WTC11 (cell line): Measurements from ENCODE around the gene METTL15. TPM values are rescaled to one million over a fixed set of nuclear protein-coding genes. Genes with fewer than 3 reads are reported as not detected.

Experiments used
- ATAC-seq: fragments of 200-7000 bp; cut with Tn5 transposase; 2 replicates; pipeline ENCODE4 v1.10.0; 2021; ENCODE audit warnings: mild to moderate bottlenecking, moderate library complexity
- CTCF ChIA-PET: fragments of 300-600 bp; sonication (Branson Sonifier 250); formaldehyde crosslinking; loops from one replicate; lab custom pipeline; 2021; ENCODE audit warnings: antibody characterized with exemption; lab: Charles Lee
- POLR2A ChIA-PET: fragments of 350-600 bp; sonication (Branson Sonifier 250); formaldehyde crosslinking; loops from one replicate; lab custom pipeline; 2021; ENCODE audit warnings: antibody characterized with exemption; lab: Charles Lee
- DNase-seq: peaks from one replicate; pipeline ENCODE4 v3.0.0; 2021; ENCODE audit warnings: low spot score
- H3K27ac Mint-ChIP-seq: 2 replicates; pipeline ENCODE4 v1.8.0; 2021; ENCODE audit warnings: mixed read lengths
- H3K27me3 Mint-ChIP-seq: 2 replicates; pipeline ENCODE4 v1.8.0; 2021; ENCODE audit warnings: low read depth, mild to moderate bottlenecking, moderate library complexity, mixed read lengths
- H3K36me3 Mint-ChIP-seq: 2 replicates; pipeline ENCODE4 v1.8.0; 2021; ENCODE audit warnings: mixed read lengths
- H3K4me1 Mint-ChIP-seq: 2 replicates; pipeline ENCODE4 v1.8.0; 2022; ENCODE audit warnings: mixed read lengths
- H3K4me3 Mint-ChIP-seq: 2 replicates; pipeline ENCODE4 v1.8.0; 2021; ENCODE audit warnings: mild to moderate bottlenecking, moderate library complexity, mixed read lengths
- H3K9me3 Mint-ChIP-seq: 2 replicates; pipeline ENCODE4 v1.8.0; 2021; ENCODE audit warnings: mixed read lengths
- ATF2 ChIP-seq: sonication (generic); formaldehyde crosslinking; IDR thresholded peaks from 2 replicates; pipeline ENCODE4 v1.8.1; 2022; ENCODE audit warnings: low read depth, missing genetic modification reagents, borderline replicate concordance
- CREM ChIP-seq: sonication (generic); formaldehyde crosslinking; IDR thresholded peaks from 2 replicates; pipeline ENCODE4 v1.8.1; 2022; ENCODE audit warnings: mild to moderate bottlenecking, missing genetic modification reagents, moderate library complexity
- E2F1 ChIP-seq: sonication (generic); formaldehyde crosslinking; IDR thresholded peaks from 2 replicates; pipeline ENCODE4 v1.8.0; 2022; ENCODE audit warnings: mild to moderate bottlenecking, missing genetic modification reagents
- E2F4 ChIP-seq: sonication (generic); formaldehyde crosslinking; IDR thresholded peaks from 2 replicates; pipeline ENCODE4 v1.8.1; 2022; ENCODE audit warnings: low read depth, mild to moderate bottlenecking, moderate library complexity, missing genetic modification reagents, borderline replicate concordance
- FOXP1 ChIP-seq: sonication (generic); formaldehyde crosslinking; IDR thresholded peaks from 2 replicates; pipeline ENCODE4 v1.8.0; 2022; ENCODE audit warnings: missing genetic modification reagents, mild to moderate bottlenecking, moderate library complexity, borderline replicate concordance
- HMGA2 ChIP-seq: fragments of 250-450 bp; sonication (Bioruptor Pico); IDR thresholded peaks from 2 replicates; pipeline ENCODE4 v1.4.0; 2021; ENCODE audit warnings: mild to moderate bottlenecking, moderate library complexity
- JAZF1 ChIP-seq: fragments of 250-450 bp; sonication (Bioruptor Pico); IDR thresholded peaks from 2 replicates; pipeline ENCODE4 v1.9.0; 2021; ENCODE audit warnings: moderate library complexity, mild to moderate bottlenecking, inconsistent platforms
- NR1H2 ChIP-seq: sonication (generic); formaldehyde crosslinking; IDR thresholded peaks from 2 replicates; pipeline ENCODE4 v1.9.0; 2021; ENCODE audit warnings: mild to moderate bottlenecking, moderate library complexity, missing genetic modification reagents
- RORB ChIP-seq: fragments of 250-450 bp; sonication (Bioruptor Pico); IDR thresholded peaks from 2 replicates; pipeline ENCODE4 v1.9.0; 2021; ENCODE audit warnings: mild to moderate bottlenecking
- SMAD4 ChIP-seq: sonication (generic); formaldehyde crosslinking; IDR thresholded peaks from 2 replicates; pipeline ENCODE4 v1.8.0; 2022; ENCODE audit warnings: mild to moderate bottlenecking, missing genetic modification reagents
- TCF7 ChIP-seq: sonication (generic); formaldehyde crosslinking; IDR thresholded peaks from 2 replicates; pipeline ENCODE4 v1.8.0; 2022; ENCODE audit warnings: mild to moderate bottlenecking, low read depth, missing genetic modification reagents, moderate library complexity
- ZMAT4 ChIP-seq: fragments of 250-450 bp; sonication (Bioruptor Pico); IDR thresholded peaks from 2 replicates; pipeline ENCODE4 v1.9.0; 2021; ENCODE audit warnings: mild to moderate bottlenecking
- ZNF138 ChIP-seq: sonication (generic); formaldehyde crosslinking; conservative IDR thresholded peaks from 2 replicates; pipeline ENCODE4 v1.8.1; 2022; ENCODE audit warnings: mild to moderate bottlenecking, moderate library complexity, missing genetic modification reagents
- ZNF219 ChIP-seq: sonication (generic); formaldehyde crosslinking; IDR thresholded peaks from 2 replicates; pipeline ENCODE4 v1.8.0; 2023; ENCODE audit warnings: missing genetic modification reagents, mild to moderate bottlenecking, borderline replicate concordance
- ZNF671 ChIP-seq: fragments of 250-450 bp; sonication (Bioruptor Pico); IDR thresholded peaks from 2 replicates; pipeline ENCODE4 v1.8.0; 2021; ENCODE audit warnings: mild to moderate bottlenecking
- total RNA-seq: library from RNA; stranded (reverse); gene quantifications from 3 replicates; pipeline ENCODE4 v1.2.3, GENCODE V29; 2021
- TF ChIP-seq, protein P1 (sequence below): sonication (generic); formaldehyde crosslinking; IDR thresholded peaks from 2 replicates; pipeline ENCODE4 v1.8.1; 2023; ENCODE audit warnings: mild to moderate bottlenecking, missing genetic modification reagents, moderate library complexity
- TF ChIP-seq, protein P2 (sequence below): fragments of 250-450 bp; sonication (Bioruptor Pico); IDR thresholded peaks from 2 replicates; pipeline ENCODE4 v1.9.0; 2021; ENCODE audit warnings: mild to moderate bottlenecking
- TF ChIP-seq, protein P3 (sequence below): fragments of 250-450 bp; sonication (Bioruptor Pico); conservative IDR thresholded peaks from 2 replicates; pipeline ENCODE4 v1.9.0; 2021; ENCODE audit warnings: mild to moderate bottlenecking
- TF ChIP-seq, protein P4 (sequence below): sonication (generic); formaldehyde crosslinking; conservative IDR thresholded peaks from 2 replicates; pipeline ENCODE4 v1.8.1; 2023; ENCODE audit warnings: mild to moderate bottlenecking, low read depth, missing genetic modification reagents, moderate library complexity
- TF ChIP-seq, protein P5 (sequence below): sonication (generic); formaldehyde crosslinking; IDR thresholded peaks from 2 replicates; pipeline ENCODE4 v1.8.1; 2022; ENCODE audit warnings: mild to moderate bottlenecking, missing genetic modification reagents, moderate library complexity, borderline replicate concordance

METTL15 gene
- total RNA-seq, 1 experiment from 2014 or later, result 13.2 TPM

DNA sequence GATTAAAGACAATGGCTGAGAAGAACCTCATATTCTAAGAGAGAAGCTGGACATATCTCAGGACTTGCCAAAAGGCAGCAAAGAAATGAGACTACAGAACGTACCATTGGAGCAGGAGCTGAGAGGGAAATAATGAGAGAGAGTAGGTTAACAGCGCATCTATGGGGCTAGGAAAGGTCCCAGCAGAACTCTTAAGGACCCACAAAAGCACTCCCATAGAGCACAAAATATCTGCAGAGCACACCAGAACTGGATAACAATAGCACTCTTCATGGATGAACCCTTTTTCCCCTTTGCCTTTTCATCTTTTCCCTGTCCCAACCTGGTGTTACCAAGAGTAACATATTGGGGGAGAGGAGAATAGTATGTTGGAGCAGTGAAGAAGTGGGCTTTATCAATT is 245.8 kb downstream of the METTL15 start:
- H3K9me3 Mint-ChIP-seq, result no peaks in the 10 kb centered on the region
- CTCF ChIA-PET, result interaction anchor here (0.7 kb wide), 1 partner anchor 33 kb away, joined by 6 read pairs; no protein-coding TSS in a partner anchor
- H3K36me3 Mint-ChIP-seq, result no peaks in the 10 kb centered on the region
- no peak for DNase-seq
- no peaks in the 10 kb centered on the region for H3K27me3 Mint-ChIP-seq
- no peak for ATAC-seq
- POLR2A ChIA-PET, result no interaction called here
- H3K4me1 Mint-ChIP-seq, result no peaks in the 10 kb centered on the region
- H3K4me3 Mint-ChIP-seq, result no peak overlapping the region
- no peak for TF ChIP-seq E2F1
- no peak for TF ChIP-seq SMAD4 (CRISPR knock-in tag)
- TF ChIP-seq, protein P1, sequence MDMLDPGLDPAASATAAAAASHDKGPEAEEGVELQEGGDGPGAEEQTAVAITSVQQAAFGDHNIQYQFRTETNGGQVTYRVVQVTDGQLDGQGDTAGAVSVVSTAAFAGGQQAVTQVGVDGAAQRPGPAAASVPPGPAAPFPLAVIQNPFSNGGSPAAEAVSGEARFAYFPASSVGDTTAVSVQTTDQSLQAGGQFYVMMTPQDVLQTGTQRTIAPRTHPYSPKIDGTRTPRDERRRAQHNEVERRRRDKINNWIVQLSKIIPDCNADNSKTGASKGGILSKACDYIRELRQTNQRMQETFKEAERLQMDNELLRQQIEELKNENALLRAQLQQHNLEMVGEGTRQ (CRISPR knock-in tag), result no peak
- TF ChIP-seq HMGA2 (CRISPR knock-in tag), result no peak
- TF ChIP-seq ZNF219, result no peak
- no peak for TF ChIP-seq E2F4
- no peak for TF ChIP-seq ZNF138
- TF ChIP-seq ATF2 (CRISPR knock-in tag), result no peak
- TF ChIP-seq, protein P2, sequence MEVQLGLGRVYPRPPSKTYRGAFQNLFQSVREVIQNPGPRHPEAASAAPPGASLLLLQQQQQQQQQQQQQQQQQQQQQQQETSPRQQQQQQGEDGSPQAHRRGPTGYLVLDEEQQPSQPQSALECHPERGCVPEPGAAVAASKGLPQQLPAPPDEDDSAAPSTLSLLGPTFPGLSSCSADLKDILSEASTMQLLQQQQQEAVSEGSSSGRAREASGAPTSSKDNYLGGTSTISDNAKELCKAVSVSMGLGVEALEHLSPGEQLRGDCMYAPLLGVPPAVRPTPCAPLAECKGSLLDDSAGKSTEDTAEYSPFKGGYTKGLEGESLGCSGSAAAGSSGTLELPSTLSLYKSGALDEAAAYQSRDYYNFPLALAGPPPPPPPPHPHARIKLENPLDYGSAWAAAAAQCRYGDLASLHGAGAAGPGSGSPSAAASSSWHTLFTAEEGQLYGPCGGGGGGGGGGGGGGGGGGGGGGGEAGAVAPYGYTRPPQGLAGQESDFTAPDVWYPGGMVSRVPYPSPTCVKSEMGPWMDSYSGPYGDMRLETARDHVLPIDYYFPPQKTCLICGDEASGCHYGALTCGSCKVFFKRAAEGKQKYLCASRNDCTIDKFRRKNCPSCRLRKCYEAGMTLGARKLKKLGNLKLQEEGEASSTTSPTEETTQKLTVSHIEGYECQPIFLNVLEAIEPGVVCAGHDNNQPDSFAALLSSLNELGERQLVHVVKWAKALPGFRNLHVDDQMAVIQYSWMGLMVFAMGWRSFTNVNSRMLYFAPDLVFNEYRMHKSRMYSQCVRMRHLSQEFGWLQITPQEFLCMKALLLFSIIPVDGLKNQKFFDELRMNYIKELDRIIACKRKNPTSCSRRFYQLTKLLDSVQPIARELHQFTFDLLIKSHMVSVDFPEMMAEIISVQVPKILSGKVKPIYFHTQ (CRISPR knock-in tag), result no peak
- TF ChIP-seq, protein P3, sequence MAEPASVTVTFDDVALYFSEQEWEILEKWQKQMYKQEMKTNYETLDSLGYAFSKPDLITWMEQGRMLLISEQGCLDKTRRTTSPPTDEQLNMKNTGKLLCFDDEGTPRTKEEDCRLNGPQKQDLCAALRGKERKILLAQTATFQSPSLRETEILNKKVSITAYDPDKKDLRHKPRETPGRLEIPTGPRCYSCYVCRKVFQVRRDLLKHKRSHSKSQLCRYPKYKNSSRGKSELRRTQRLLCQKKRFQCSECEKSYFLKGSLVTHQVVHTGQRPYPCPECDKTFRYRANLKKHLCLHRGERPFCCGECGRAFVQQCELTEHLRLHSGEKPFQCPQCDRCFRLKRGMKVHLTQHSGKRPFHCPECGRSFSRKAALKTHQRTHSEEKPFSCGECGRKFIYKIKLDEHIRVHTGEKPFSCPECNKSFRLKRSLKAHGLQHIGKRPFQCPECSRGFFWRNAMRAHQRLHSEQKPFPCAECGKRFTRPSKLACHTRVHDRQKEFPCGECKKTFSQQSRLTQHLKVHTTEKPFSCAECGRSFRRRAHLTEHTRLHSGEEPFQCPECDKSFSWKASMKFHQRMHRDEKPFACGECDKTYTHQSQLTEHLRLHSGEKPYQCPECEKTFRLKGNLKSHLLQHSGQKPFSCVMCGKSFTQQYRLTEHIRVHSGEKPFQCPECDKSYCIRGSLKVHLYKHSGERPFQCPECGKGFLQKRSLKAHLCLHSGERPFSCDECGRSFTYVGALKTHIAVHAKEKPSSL (CRISPR knock-in tag), result no peak
- H3K27ac Mint-ChIP-seq, result no peak overlapping the region

GRCh38 chr11:28366549-28367346 is 258.6 kb downstream of the METTL15 start:
- no peak for DNase-seq
- Mint-ChIP-seq H3K27me3 (no peaks in the 10 kb centered on the region), H3K4me1 (no peaks in the 10 kb centered on the region), H3K36me3 (peaks cover 24% of the 10 kb centered on the region), H3K4me3 (no peak overlapping the region), H3K27ac (no peak overlapping the region), H3K9me3 (peaks cover 56% of the 10 kb centered on the region)
- no peak for ATAC-seq
- ChIA-PET CTCF (no interaction called here), POLR2A (no interaction called here)
- TF ChIP-seq, protein P4, sequence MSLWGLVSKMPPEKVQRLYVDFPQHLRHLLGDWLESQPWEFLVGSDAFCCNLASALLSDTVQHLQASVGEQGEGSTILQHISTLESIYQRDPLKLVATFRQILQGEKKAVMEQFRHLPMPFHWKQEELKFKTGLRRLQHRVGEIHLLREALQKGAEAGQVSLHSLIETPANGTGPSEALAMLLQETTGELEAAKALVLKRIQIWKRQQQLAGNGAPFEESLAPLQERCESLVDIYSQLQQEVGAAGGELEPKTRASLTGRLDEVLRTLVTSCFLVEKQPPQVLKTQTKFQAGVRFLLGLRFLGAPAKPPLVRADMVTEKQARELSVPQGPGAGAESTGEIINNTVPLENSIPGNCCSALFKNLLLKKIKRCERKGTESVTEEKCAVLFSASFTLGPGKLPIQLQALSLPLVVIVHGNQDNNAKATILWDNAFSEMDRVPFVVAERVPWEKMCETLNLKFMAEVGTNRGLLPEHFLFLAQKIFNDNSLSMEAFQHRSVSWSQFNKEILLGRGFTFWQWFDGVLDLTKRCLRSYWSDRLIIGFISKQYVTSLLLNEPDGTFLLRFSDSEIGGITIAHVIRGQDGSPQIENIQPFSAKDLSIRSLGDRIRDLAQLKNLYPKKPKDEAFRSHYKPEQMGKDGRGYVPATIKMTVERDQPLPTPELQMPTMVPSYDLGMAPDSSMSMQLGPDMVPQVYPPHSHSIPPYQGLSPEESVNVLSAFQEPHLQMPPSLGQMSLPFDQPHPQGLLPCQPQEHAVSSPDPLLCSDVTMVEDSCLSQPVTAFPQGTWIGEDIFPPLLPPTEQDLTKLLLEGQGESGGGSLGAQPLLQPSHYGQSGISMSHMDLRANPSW (CRISPR knock-in tag), result no peak
- TF ChIP-seq FOXP1 (CRISPR knock-in tag), result no peak
- no peak for TF ChIP-seq JAZF1 (CRISPR knock-in tag)
- no peak for TF ChIP-seq NR1H2 (CRISPR knock-in tag)
- TF ChIP-seq TCF7, result no peak
- no peak for TF ChIP-seq RORB
- TF ChIP-seq, protein P5, sequence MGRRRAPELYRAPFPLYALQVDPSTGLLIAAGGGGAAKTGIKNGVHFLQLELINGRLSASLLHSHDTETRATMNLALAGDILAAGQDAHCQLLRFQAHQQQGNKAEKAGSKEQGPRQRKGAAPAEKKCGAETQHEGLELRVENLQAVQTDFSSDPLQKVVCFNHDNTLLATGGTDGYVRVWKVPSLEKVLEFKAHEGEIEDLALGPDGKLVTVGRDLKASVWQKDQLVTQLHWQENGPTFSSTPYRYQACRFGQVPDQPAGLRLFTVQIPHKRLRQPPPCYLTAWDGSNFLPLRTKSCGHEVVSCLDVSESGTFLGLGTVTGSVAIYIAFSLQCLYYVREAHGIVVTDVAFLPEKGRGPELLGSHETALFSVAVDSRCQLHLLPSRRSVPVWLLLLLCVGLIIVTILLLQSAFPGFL (CRISPR knock-in tag), result no peak
- TF ChIP-seq CREM (CRISPR knock-in tag), result no peak
- TF ChIP-seq ZMAT4 (CRISPR knock-in tag), result no peak
- TF ChIP-seq ZNF671 (CRISPR knock-in tag), result no peak
